ENCODE data around the gene GOLGB1. TPM values are rescaled to one million over a fixed set of nuclear protein-coding genes. Genes with fewer than 3 reads are reported as not detected.

GOLGB1 gene
- total RNA-seq, 6 donors from 2014 or later = 46.4 to 116 (median 51.8) TPM

DNA sequence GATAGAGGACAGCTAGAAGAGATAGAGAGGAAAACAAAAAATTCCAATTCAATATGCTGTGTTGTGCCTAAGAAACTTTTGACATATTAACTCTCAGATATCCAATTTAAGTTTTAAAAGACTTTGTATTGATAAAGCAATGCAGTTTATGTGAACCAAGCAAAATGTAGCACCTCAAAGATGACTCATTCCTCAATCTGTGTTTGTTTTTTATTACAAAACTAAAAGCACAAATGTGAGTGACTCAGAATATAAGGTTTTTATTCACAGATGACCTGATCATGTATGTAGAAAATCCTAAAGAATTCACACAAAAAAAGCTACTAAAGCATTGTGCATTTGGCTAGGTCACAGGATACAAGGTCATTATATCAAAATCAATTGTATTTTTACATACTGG is 99.9 kb downstream of the GOLGB1 start:
- Histone ChIP-seq H3K4me1 (peaks cover 0 to 11% (median 2%) of the 10 kb centered on the region in 4 donors), H3K27me3 (no peaks in the 10 kb centered on the region), H3K9me3 (no peaks in the 10 kb centered on the region), H3K36me3 (peaks cover 0 to 5% (median under 1%) of the 10 kb centered on the region in 4 donors), H3K4me3 (no peak overlapping the region), H3K27ac (no peak overlapping the region)
- no peak for ATAC-seq (ENCODE audit: low FRiP score in 2 of 2)
- TF ChIP-seq, protein P1, sequence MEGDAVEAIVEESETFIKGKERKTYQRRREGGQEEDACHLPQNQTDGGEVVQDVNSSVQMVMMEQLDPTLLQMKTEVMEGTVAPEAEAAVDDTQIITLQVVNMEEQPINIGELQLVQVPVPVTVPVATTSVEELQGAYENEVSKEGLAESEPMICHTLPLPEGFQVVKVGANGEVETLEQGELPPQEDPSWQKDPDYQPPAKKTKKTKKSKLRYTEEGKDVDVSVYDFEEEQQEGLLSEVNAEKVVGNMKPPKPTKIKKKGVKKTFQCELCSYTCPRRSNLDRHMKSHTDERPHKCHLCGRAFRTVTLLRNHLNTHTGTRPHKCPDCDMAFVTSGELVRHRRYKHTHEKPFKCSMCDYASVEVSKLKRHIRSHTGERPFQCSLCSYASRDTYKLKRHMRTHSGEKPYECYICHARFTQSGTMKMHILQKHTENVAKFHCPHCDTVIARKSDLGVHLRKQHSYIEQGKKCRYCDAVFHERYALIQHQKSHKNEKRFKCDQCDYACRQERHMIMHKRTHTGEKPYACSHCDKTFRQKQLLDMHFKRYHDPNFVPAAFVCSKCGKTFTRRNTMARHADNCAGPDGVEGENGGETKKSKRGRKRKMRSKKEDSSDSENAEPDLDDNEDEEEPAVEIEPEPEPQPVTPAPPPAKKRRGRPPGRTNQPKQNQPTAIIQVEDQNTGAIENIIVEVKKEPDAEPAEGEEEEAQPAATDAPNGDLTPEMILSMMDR (IDR thresholded peaks at IDR 0.05) = no peak
- TF ChIP-seq POLR2A (IDR thresholded peaks at IDR 0.05) = no peak
- TF ChIP-seq EP300 (IDR thresholded peaks at IDR 0.05) = no peak
- no peak for TF ChIP-seq POLR2AphosphoS5 (IDR thresholded peaks at IDR 0.05)
- DNase-seq = no peak

DNA sequence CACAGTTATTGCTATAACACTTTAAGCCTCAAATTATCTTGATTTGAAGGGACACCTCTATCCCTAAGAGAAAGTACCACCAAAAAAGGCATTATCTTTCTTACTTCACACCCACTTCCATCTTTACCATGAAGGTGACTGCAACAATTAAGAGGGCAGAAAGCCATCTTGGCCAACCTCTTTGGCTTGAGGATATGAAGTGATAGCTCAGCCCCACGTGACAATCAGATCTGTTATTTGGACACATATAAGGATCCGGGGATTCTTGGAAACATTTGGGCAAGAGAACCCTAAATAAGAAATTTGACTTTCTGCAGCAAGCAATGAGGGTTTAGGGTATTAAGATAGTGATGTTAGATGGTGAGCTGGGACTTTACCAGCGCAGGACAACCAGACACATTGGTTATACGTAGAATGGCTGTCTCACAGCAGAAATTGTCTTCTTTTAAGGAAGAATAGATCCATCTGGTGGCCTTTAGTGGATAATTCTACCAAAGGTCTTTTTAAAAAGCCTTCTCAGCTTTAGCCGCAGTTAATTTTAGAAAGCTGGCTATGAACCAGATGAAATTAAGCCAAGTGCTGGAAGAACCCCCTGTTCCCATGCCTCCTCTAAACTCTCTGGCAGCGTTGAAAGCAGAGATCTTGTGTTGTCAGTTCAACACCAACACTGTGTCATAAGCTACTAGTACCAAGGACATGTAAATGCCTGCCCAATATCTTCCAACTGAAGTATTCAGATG is 101.2 kb downstream of the GOLGB1 start:
- ATAC-seq (ENCODE audit: low FRiP score in 2 of 2) = no peak
- H3K9me3 ChIP-seq = no peaks in the 10 kb centered on the region
- peaks cover 2 to 15% (median 8%) of the 10 kb centered on the region in 4 donors for H3K36me3 ChIP-seq
- 79 to 84% methylated on average over 6 of the region's 6 CpGs for WGBS, 2 donors
- H3K4me3 ChIP-seq = no peak overlapping the region
- H3K27ac ChIP-seq = no peak overlapping the region
- DNase-seq = no peak
- no peaks in the 10 kb centered on the region for H3K27me3 ChIP-seq
- H3K4me1 ChIP-seq = peaks cover 0 to 7% (median 2%) of the 10 kb centered on the region in 4 donors
- TF ChIP-seq POLR2A (IDR thresholded peaks at IDR 0.05) (no peak), EP300 (IDR thresholded peaks at IDR 0.05) (no peak), POLR2AphosphoS5 (IDR thresholded peaks at IDR 0.05) (no peak)
- TF ChIP-seq, protein P1 (IDR thresholded peaks at IDR 0.05) = no peak

DNA sequence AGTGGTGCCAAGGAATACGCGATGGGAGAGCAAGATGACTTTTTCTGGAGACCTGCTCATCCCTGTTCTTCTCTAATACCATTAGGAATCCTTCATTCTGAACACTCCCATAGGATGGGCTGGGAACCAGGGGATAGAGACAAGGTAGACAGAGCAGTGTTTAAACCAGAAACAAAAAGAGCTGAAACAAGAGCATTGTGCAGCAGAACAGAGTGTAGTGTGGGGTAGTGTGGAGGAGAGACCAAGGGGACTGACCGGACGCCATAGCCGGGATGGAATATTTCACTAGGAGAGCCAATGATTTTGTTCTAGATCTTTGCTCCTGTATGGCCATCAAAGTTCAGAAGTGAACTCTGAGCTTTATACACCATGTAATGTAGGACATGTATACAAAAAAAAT is 104.5 kb downstream of the GOLGB1 start:
- no peak overlapping the region for H3K4me3 ChIP-seq
- H3K4me1 ChIP-seq = peaks cover 0 to 3% (median 0%) of the 10 kb centered on the region in 4 donors
- H3K36me3 ChIP-seq = peaks cover 2 to 20% (median 16%) of the 10 kb centered on the region in 4 donors
- DNase-seq = no peak
- H3K27me3 ChIP-seq = no peaks in the 10 kb centered on the region
- 92 to 97% methylated on average over 5 of the region's 5 CpGs for whole genome bisulfite sequencing, 2 donors
- no peak for ATAC-seq (ENCODE audit: low FRiP score in 2 of 2)
- no peak for TF ChIP-seq POLR2AphosphoS5 (IDR thresholded peaks at IDR 0.05)
- TF ChIP-seq, protein P1 (IDR thresholded peaks at IDR 0.05) = no peak
- no peaks in the 10 kb centered on the region for H3K9me3 ChIP-seq
- no peak overlapping the region for H3K27ac ChIP-seq

DNA sequence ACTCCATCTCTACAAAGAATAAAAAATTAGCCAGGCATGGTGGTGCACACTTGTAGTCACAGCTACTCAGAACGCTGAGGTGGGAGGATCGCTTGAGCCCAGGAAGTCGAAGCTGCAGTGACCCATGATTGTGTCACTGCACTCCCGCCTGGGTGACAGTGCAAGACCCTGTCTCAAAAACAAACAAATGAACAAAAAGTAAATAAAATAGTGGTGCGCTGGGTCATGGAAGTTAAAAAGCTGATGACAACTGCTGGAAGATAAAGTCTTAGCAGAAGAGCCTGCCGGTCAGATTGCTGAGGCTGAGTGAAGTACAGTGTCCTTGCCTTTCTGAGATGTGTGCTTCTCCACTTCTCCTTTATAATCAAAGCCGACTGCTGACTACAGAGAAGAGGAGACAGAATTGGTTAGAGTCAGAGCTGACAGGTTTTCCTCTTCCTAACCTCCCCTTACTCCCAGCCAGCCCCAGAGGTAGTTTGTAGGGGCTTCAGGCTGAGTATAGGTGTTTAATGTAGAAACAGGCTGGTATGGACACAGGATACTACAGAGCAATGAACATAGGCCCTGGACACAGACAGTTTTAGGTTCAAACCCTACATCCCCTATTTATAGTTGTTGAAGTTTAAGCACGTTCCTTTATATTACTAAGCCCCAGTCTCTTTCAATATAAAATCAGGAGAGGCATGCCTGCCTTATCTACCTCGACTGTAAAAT is 106.8 kb downstream of the GOLGB1 start:
- ATAC-seq (ENCODE audit: low FRiP score in 2 of 2) (no peak), DNase-seq (no peak)
- Histone ChIP-seq H3K4me3 (no peak overlapping the region), H3K4me1 (no peaks in the 10 kb centered on the region), H3K27me3 (no peaks in the 10 kb centered on the region), H3K36me3 (peaks cover 2 to 24% (median 16%) of the 10 kb centered on the region in 4 donors), H3K9me3 (no peaks in the 10 kb centered on the region), H3K27ac (no peak overlapping the region)
- WGBS, 2 donors = 70 to 78% methylated on average over 9 of the region's 9 CpGs
- TF ChIP-seq EP300 (IDR thresholded peaks at IDR 0.05) (no peak), POLR2AphosphoS5 (IDR thresholded peaks at IDR 0.05) (no peak), POLR2A (IDR thresholded peaks at IDR 0.05) (no peak)
- TF ChIP-seq, protein P1 (IDR thresholded peaks at IDR 0.05) = no peak
